ENCODE measurements around the gene MTMR4.

- no peak for TF ChIP-seq CTCF (IDR thresholded peaks at IDR 0.05)
- no peak for TF ChIP-seq ZFX (IDR thresholded peaks at IDR 0.05; ENCODE audit: borderline replicate concordance)
These were observed 10.6 kb downstream of the MTMR4 start for GRCh38 chr17:58503866-58504265.

All from 22Rv1 (cell line).